ENCODE results near the gene NLRP11. TPM values are rescaled to one million over a fixed set of nuclear protein-coding genes. Genes with fewer than 3 reads are reported as not detected.
"Not testable (repeated sequence)": the region's sequence is repeated elsewhere in the genome, so short reads cannot be mapped to it uniquely, and the experiment has no call there.

Gene NLRP11
- total RNA-seq, 2 donors from 2014 or later: not detected

DNA sequence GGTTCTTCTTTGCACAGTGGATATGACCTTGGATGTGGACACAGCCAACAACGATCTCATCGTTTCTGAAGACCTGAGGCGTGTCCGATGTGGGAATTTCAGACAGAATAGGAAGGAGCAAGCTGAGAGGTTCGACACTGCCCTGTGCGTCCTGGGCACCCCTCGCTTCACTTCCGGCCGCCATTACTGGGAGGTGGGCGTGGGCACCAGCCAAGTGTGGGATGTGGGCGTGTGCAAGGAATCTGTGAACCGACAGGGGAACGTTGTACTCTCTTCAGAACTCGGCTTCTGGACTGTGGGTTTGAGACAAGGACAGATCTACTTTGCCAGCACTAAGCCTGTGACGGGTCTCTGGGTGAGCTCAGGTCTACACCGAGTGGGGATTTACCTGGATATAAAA lies 53.5 kb downstream of the NLRP11 start:
- Histone ChIP-seq H3K4me3 (no peak overlapping the region), H3K36me3 (no peaks in the 10 kb centered on the region), H3K27ac (no peak overlapping the region), H3K27me3 (no peaks in the 10 kb centered on the region), H3K9me3 (no peaks in the 10 kb centered on the region), H3K4me1 (no peaks in the 10 kb centered on the region)
- TF ChIP-seq, protein P1, sequence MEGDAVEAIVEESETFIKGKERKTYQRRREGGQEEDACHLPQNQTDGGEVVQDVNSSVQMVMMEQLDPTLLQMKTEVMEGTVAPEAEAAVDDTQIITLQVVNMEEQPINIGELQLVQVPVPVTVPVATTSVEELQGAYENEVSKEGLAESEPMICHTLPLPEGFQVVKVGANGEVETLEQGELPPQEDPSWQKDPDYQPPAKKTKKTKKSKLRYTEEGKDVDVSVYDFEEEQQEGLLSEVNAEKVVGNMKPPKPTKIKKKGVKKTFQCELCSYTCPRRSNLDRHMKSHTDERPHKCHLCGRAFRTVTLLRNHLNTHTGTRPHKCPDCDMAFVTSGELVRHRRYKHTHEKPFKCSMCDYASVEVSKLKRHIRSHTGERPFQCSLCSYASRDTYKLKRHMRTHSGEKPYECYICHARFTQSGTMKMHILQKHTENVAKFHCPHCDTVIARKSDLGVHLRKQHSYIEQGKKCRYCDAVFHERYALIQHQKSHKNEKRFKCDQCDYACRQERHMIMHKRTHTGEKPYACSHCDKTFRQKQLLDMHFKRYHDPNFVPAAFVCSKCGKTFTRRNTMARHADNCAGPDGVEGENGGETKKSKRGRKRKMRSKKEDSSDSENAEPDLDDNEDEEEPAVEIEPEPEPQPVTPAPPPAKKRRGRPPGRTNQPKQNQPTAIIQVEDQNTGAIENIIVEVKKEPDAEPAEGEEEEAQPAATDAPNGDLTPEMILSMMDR (IDR thresholded peaks at IDR 0.05): no peak
- DNase-seq (ENCODE audit: low spot score): no peak

DNA sequence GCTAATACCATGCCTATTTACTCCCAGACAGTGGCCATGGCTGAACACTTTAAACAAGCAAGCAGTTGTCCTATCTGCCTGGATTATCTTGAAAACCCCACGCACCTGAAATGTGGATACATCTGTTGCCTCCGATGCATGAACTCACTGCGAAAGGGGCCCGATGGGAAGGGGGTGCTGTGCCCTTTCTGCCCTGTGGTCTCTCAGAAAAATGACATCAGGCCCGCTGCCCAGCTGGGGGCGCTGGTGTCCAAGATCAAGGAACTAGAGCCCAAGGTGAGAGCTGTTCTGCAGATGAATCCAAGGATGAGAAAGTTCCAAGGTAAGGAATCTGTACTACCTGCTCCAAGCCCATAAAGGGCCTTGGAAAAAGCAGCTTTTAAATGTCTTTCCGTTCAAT lies 54.3 kb downstream of the NLRP11 start:
- DNase-seq (ENCODE audit: low spot score): no peak
- Histone ChIP-seq H3K27me3 (no peaks in the 10 kb centered on the region), H3K9me3 (no peaks in the 10 kb centered on the region), H3K27ac (no peak overlapping the region), H3K4me1 (no peaks in the 10 kb centered on the region), H3K4me3 (no peak overlapping the region), H3K36me3 (no peaks in the 10 kb centered on the region)
- TF ChIP-seq, protein P1 (IDR thresholded peaks at IDR 0.05): no peak

DNA sequence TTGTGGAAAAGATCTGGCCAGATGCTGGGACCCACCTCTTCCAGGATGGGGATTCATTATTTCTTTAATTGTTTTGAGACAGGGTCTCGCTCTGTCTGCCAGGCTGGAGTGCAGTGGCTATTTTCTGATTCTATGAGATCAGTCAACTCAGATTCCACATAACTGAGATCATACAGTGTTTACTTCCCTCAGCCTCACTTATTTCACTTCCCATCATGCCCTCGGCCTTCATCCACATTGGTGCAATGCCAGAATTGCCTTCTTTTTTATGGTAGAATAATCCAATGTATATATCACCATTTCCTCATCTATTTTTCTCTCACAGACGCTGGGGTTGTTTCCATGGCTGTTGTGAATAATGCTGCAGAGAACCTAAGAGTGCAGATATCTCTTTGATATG lies 62.2 kb downstream of the NLRP11 start:
- not testable (repeated sequence) for H3K4me1 ChIP-seq; H3K4me3 ChIP-seq; H3K9me3 ChIP-seq; H3K27ac ChIP-seq; DNase-seq (ENCODE audit: low spot score); H3K36me3 ChIP-seq; H3K27me3 ChIP-seq

DNA sequence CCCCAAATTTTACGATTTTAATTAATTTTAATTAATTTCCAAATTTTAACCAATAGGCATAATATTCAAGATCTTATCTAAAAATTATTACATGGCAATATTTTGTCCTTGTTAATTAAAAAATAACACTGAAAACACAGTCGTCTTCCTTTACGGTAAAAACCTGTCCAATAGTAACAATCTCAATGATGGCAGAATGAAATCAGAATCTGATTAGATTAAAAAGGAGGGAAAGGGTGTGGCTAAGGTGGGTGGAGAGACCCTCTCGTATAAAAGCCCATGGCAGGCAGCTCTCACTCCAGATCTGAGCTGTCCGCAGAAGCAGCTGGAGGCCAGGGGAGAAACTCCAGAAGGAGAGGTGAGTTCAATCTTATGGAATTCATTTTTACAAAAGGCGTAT lies 63.0 kb downstream of the NLRP11 start, which contains the start of gene RFPL4AL1:
TSS of gene RFPL4AL1 (plus strand) at position 301 of the 400 bp plus-strand sequence. CDS start 2,687 bp downstream, outside the sequence.
- DNase-seq (ENCODE audit: low spot score); H3K27me3 ChIP-seq; H3K4me3 ChIP-seq; H3K27ac ChIP-seq; H3K9me3 ChIP-seq; H3K36me3 ChIP-seq; H3K4me1 ChIP-seq: not testable (repeated sequence)

DNA sequence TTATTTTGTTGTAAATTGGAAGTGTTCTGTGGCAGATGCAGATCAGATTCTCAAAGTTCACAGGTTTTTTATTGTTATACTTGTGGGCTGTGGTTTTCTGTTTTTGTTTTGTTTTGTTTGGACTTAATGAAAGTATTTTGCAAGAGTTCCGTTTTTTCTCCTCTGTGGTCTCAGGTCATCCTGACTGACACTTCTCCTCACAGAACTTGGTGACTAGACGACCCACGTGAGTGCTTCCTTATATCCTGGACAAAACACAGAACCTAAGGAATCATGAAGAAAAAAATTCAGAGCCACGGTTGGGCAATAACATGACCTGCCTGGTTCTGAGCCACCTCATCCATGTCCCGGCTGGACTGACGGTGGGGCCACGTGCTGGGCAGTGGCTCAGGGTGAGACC lies 65.3 kb downstream of the NLRP11 start:
- DNase-seq (ENCODE audit: low spot score): no peak

DNA sequence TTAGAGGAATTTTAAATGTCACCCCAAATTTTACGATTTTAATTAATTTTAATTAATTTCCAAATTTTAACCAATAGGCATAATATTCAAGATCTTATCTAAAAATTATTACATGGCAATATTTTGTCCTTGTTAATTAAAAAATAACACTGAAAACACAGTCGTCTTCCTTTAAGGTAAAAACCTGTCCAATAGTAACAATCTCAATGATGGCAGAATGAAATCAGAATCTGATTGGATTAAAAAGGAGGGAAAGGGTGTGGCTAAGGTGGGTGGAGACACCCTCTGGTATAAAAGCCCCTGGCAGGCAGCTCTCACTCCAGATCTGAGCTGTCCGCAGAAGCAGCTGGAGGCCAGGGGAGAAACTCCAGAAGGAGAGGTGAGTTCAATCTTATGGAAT lies 73.0 kb downstream of the NLRP11 start, which contains the start of gene RFPL4A:
TSS of gene RFPL4A (plus strand) at position 301 of the 400 bp plus-strand sequence. CDS start 2,704 bp downstream, outside the sequence.
- not testable (repeated sequence) for H3K27me3 ChIP-seq; H3K27ac ChIP-seq; H3K4me3 ChIP-seq; H3K36me3 ChIP-seq; DNase-seq (ENCODE audit: low spot score); H3K4me1 ChIP-seq; H3K9me3 ChIP-seq

More for the DNA sequence above, 65.3 kb downstream of the NLRP11 start:
- Histone ChIP-seq H3K27me3 (no peaks in the 10 kb centered on the region), H3K4me3 (no peak overlapping the region), H3K9me3 (peaks cover 0 to 4% of the 10 kb centered on the region in 2 donors), H3K36me3 (no peaks in the 10 kb centered on the region), H3K27ac (no peak overlapping the region), H3K4me1 (no peaks in the 10 kb centered on the region)
- TF ChIP-seq, protein P1 (IDR thresholded peaks at IDR 0.05): no peak

DNA sequence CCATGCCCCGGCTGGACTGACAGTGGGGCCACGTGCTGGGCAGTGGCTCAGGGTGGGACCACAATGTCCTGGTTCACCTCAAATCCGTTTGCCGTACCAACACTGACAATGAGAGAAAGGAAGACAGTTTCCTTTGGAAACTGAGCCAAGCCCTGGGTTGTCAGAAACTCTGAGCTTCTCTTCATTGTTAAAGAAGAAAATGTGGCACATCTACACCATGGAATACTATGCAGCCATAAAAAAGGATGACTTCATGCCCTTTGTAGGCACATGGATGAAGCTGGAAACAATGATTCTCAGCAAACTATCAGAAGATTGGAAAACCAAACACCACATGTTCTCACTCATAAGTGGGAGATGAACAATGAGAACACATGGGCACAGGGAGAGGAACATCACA lies 75.0 kb downstream of the NLRP11 start:
- H3K36me3 ChIP-seq; H3K4me3 ChIP-seq; H3K4me1 ChIP-seq; H3K27ac ChIP-seq; H3K27me3 ChIP-seq; H3K9me3 ChIP-seq; DNase-seq (ENCODE audit: low spot score): not testable (repeated sequence)

DNA sequence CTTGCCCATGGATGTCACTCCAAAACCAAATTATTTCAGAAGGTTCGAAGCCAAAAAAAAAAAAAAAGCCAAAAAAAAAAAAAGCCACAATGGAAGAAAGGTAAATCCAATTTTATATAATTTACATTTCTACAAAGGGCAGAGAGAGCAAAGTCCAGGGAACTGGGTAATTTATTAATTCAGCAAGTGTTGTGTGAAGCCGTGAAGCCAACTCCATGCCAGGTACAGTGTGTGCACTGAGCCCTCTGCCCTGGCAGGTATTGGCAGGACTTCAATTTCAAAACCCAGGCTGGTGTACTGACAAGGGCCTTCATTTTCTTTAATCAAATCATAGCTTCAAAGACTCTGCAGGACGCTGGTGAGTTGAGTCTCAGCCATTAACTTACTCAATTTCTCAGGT lies 78.4 kb downstream of the NLRP11 start:
- no peak for DNase-seq (ENCODE audit: low spot score)
- no peak overlapping the region for H3K4me3 ChIP-seq
- H3K9me3 ChIP-seq: no peaks in the 10 kb centered on the region
- no peaks in the 10 kb centered on the region for H3K36me3 ChIP-seq
- TF ChIP-seq, protein P1 (IDR thresholded peaks at IDR 0.05): no peak
- no peaks in the 10 kb centered on the region for H3K27me3 ChIP-seq
- no peak overlapping the region for H3K27ac ChIP-seq
- no peaks in the 10 kb centered on the region for H3K4me1 ChIP-seq
